Lower leg skin (tissue), 3 donors: ENCODE data around the gene ANK3.

Source experiments
- POLR2A ChIP-seq, 2 donors: fragments of 450-650 bp; IDR thresholded peaks; one replicate each; pipeline ENCODE4 v1.6.1; 2016 to 2017; ENCODE audit warnings: antibody characterized with exemption in 2 of 2, mild to moderate bottlenecking in 1 of 2, moderate library complexity in 1 of 2
- TF ChIP-seq, protein P1 (sequence below), 3 donors: fragments of 450-650 bp; IDR thresholded peaks; one replicate each; pipeline ENCODE4 v1.5.1; 2016; ENCODE audit warnings: antibody characterized with exemption in 3 of 3, mild to moderate bottlenecking in 3 of 3, moderate library complexity in 2 of 3

DNA sequence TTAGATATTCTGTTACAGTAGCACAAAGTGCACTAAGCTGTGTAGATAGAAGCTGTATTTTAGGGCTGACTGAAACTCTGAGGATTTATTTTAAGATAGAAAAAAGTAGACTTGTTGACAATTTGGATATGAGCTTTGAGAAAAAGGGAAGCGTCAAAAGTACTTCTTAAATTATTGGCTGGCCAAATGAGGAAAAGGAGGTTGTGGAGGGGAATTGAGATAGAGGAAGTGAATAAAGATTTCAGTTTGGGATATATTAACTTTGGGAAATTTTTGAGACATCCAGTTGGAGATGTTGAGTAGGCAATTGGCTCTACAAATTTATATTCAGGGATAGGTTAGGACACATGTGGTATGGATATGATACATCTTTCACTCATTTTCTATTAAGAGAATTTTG lies 409.3 kb downstream of the ANK3 start:
- TF ChIP-seq, protein P1, sequence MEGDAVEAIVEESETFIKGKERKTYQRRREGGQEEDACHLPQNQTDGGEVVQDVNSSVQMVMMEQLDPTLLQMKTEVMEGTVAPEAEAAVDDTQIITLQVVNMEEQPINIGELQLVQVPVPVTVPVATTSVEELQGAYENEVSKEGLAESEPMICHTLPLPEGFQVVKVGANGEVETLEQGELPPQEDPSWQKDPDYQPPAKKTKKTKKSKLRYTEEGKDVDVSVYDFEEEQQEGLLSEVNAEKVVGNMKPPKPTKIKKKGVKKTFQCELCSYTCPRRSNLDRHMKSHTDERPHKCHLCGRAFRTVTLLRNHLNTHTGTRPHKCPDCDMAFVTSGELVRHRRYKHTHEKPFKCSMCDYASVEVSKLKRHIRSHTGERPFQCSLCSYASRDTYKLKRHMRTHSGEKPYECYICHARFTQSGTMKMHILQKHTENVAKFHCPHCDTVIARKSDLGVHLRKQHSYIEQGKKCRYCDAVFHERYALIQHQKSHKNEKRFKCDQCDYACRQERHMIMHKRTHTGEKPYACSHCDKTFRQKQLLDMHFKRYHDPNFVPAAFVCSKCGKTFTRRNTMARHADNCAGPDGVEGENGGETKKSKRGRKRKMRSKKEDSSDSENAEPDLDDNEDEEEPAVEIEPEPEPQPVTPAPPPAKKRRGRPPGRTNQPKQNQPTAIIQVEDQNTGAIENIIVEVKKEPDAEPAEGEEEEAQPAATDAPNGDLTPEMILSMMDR (IDR thresholded peaks at IDR 0.05) = no peak
- TF ChIP-seq POLR2A (IDR thresholded peaks at IDR 0.05) = no peak
